Activated naive CD8-positive, alpha-beta T cell treated with anti-CD3 and anti-CD28 coated beads for 36 hours (primary cell): ENCODE measurements around the gene BLVRB. TPM values are rescaled to one million over a fixed set of nuclear protein-coding genes. Genes with fewer than 3 reads are reported as not detected.
"Not testable (repeated sequence)": the region's sequence is repeated elsewhere in the genome, so short reads cannot be mapped to it uniquely, and the experiment has no call there.

Experiments used
- DNase-seq: peaks from one replicate; pipeline ENCODE4 v3.0.0; 2021
- H3K27ac Mint-ChIP-seq: one replicate; pipeline ENCODE4 v1.8.0; 2022; ENCODE audit warnings: mild to moderate bottlenecking, moderate library complexity, mixed read lengths
- H3K27me3 Mint-ChIP-seq: one replicate; pipeline ENCODE4 v1.8.0; 2022; ENCODE audit warnings: mild to moderate bottlenecking, mixed read lengths
- H3K36me3 Mint-ChIP-seq: one replicate; pipeline ENCODE4 v1.8.0; 2021; ENCODE audit warnings: mild to moderate bottlenecking, mixed read lengths
- H3K4me1 Mint-ChIP-seq: one replicate; pipeline ENCODE4 v1.8.0; 2021; ENCODE audit warnings: mixed read lengths
- H3K4me3 Mint-ChIP-seq: one replicate; pipeline ENCODE4 v1.8.0; 2022; ENCODE audit warnings: mild to moderate bottlenecking, moderate library complexity, mixed read lengths
- H3K9me3 Mint-ChIP-seq: one replicate; pipeline ENCODE4 v1.8.0; 2022; ENCODE audit warnings: mixed read lengths
- total RNA-seq, 2 experiments: library from RNA; stranded (reverse); gene quantifications; one replicate each; pipeline ENCODE4 v1.2.3, GENCODE V29; 2021

BLVRB gene
- total RNA-seq, 2 experiments from 2014 or later: 15.1 to 15.2 TPM

DNA sequence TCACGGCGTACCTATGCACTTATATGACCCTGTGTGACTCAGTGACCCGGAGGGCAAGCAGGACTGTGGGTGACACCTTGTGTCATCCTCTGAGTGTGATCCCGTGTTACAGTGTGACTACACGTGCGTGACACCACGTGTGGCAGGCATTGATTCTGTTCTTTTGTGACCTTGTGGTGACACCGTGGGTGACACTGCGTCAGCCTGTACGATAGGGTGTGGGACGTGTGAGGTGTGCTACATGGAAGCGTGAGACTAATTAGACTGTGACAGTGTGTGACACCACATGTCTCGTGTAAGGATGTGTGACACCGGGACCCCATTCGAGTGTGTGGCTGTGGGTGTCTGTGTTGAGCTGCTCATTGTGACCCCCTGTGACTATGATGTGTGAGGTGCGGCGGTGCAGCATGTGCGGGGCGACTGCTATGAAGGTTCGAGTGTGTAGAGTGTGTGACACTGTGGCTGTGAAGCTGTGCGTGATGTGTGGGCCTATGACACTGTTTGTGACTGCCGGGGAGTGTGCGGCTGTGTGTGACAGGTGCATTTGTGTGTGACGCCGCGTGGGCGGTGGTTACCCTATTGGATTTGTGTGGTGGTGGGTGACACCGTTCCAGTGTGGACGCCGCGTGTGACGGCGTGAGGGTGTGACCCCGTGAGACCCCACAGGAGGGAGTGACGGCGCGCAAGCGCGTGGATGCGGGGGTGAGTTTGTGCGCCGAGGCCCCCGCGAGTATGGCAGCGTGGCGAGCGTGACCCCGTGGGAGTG, 857 bp upstream of the BLVRB start:
- Mint-ChIP-seq H3K27ac (peak overlapping the region; percentile 83), H3K4me3 (peak overlapping the region; percentile 83), H3K4me1 (peaks cover 20% of the 10 kb centered on the region), H3K27me3 (peaks cover 10% of the 10 kb centered on the region), H3K9me3 (no peaks in the 10 kb centered on the region), H3K36me3 (no peaks in the 10 kb centered on the region)
- DNase-seq: peak; percentile 74

- H3K36me3 Mint-ChIP-seq: no peaks in the 10 kb centered on the region
Observed at GRCh38 chr19:40465025-40465556, 454 bp downstream of the BLVRB start.

DNA sequence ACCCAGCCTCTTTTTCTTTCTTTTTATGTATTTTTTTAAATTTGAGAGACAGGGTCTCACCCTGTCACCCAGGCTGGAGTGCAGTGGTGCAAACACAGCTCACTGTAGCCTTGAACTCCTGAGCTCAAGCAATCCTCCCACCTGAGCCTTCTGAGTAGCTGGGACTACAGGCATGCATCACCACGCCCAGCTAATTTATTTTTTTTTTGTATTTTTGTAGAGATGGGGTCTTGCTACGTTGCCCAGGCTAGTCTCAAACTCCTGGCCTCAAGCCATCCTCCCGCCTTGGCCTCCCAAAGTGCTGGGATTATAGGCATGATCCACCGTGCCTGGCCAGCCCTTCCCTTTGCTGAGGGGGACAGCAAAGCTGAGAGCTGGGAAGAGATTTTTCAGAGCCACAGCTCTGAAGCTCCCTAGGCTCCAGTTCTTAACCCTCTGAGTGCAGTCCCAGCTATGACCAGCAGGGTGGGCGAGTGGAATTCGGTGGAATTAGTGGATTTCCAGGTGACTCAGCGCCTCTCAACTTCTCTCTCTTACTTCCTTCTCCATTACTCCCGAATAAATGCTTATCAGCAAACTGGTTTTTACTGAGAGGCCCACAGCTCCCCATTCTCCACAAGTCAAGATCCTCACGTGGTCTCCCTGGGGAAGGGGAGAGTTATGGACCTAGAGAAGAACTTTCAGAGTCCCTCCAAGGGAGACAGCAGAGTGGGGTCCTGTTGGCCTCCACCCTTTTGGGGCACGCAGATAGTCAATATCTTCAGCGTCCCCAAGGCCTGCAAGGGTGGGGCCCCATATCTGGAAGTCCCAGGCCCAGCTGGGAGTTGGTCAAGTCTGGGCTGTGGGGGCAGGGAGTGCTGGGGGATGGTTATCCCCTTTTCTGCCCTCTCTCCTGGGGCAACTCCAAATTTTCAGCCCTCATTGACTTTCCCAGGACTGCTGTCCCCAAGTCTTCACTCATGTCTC, 1.2 kb downstream of the BLVRB start:
- H3K36me3 Mint-ChIP-seq: no peaks in the 10 kb centered on the region
- peak; percentile 68 for DNase-seq
- H3K27ac Mint-ChIP-seq: no peak overlapping the region
- no peaks in the 10 kb centered on the region for H3K9me3 Mint-ChIP-seq
- peak overlapping the region; percentile 83 for H3K4me3 Mint-ChIP-seq
- H3K27me3 Mint-ChIP-seq: peaks cover 10% of the 10 kb centered on the region
- peaks cover 20% of the 10 kb centered on the region for H3K4me1 Mint-ChIP-seq

More at GRCh38 chr19:40465025-40465556, 454 bp downstream of the BLVRB start:
- H3K4me1 Mint-ChIP-seq: peaks cover 20% of the 10 kb centered on the region
- H3K27me3 Mint-ChIP-seq: peaks cover 10% of the 10 kb centered on the region
- H3K4me3 Mint-ChIP-seq: peak overlapping the region; percentile 83
- no peaks in the 10 kb centered on the region for H3K9me3 Mint-ChIP-seq
- DNase-seq: no peak
- H3K27ac Mint-ChIP-seq: peak overlapping the region; percentile 74

GRCh38 chr19:40463587-40464037, 1.9 kb downstream of the BLVRB start:
- not testable (repeated sequence) for H3K27ac Mint-ChIP-seq, DNase-seq, H3K36me3 Mint-ChIP-seq, H3K9me3 Mint-ChIP-seq, H3K4me3 Mint-ChIP-seq
- peaks cover 20% of the 10 kb centered on the region for H3K4me1 Mint-ChIP-seq
- H3K27me3 Mint-ChIP-seq: peaks cover 10% of the 10 kb centered on the region

DNA sequence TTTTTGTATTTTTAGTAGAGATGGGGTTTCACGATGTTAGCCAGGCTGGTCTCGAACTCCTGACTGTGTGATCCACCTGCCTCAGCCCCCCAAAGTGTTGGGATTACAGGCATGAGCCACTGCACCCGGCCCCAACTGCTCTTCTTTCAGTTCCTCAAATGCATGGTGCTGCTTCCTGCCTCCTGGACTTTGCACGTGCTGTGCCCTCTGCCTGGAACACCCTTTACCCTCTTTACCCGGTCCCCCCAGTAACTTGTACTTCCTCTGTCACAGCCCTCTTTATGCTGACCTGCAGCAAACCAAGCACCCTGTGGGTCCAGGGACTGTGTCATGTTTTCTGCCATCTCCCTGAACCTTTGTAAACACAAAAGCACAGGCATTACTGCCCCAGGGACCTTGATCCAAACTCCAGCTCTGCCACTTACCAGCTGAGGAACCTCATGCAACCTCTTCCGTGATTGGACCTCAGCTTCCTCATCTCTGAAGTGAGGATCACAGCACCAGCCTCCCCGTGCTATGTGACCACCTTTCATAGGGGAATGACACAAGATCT, 3.8 kb downstream of the BLVRB start:
- Mint-ChIP-seq H3K4me3 (no peak overlapping the region), H3K27ac (no peak overlapping the region), H3K4me1 (peaks cover 20% of the 10 kb centered on the region), H3K9me3 (no peaks in the 10 kb centered on the region), H3K27me3 (peaks cover 6% of the 10 kb centered on the region), H3K36me3 (no peaks in the 10 kb centered on the region)
- no peak for DNase-seq

DNA sequence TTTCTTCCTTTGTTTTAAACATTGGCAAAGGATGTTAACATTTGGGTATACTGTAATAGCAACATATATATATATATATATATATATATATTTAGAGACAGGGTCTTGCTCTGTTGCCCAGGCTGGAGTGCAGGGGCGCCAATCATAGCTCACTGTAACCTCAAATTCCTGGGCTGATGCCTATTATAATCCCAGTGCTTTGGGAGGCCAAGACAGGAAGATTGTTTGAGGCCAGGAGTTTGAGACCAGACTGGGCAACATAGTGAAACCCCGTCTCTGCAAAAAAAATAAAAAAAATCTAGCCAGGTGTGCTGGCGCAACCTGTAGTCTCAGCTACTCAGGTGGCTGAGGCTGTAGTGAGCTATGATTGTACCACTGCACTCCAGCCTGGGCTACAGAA, 5.4 kb downstream of the BLVRB start:
- Mint-ChIP-seq H3K4me1 (peaks cover 9% of the 10 kb centered on the region), H3K36me3 (no peaks in the 10 kb centered on the region), H3K4me3 (no peak overlapping the region), H3K27ac (no peak overlapping the region), H3K9me3 (no peaks in the 10 kb centered on the region), H3K27me3 (no peaks in the 10 kb centered on the region)
- no peak for DNase-seq

DNA sequence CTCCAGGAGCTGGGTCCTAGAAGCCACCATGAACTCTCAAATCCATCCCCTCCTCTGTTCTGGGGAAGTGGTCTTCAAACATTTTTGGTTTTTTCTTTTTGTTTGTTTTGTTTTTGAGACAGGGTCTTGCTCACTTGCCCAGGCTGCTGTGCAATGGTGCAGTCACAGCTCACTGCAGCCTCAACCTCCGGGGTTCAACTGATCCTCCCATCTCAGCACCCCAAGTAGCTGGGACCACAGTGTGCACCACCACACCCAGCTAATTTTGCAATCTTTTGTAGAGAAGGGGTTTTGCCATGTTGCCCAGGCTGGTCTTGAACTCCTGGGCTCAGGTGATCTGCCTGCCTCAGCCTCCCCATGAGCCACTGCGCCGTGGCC, 7.0 kb downstream of the BLVRB start:
- Mint-ChIP-seq H3K27ac (no peak overlapping the region), H3K9me3 (no peaks in the 10 kb centered on the region), H3K4me1 (no peaks in the 10 kb centered on the region), H3K36me3 (no peaks in the 10 kb centered on the region), H3K27me3 (no peaks in the 10 kb centered on the region), H3K4me3 (no peak overlapping the region)
- no peak for DNase-seq

GRCh38 chr19:40457953-40458596, 7.5 kb downstream of the BLVRB start:
- Mint-ChIP-seq H3K4me3 (no peak overlapping the region), H3K27me3 (no peaks in the 10 kb centered on the region), H3K9me3 (no peaks in the 10 kb centered on the region), H3K4me1 (no peaks in the 10 kb centered on the region), H3K36me3 (no peaks in the 10 kb centered on the region), H3K27ac (no peak overlapping the region)
- no peak for DNase-seq

DNA sequence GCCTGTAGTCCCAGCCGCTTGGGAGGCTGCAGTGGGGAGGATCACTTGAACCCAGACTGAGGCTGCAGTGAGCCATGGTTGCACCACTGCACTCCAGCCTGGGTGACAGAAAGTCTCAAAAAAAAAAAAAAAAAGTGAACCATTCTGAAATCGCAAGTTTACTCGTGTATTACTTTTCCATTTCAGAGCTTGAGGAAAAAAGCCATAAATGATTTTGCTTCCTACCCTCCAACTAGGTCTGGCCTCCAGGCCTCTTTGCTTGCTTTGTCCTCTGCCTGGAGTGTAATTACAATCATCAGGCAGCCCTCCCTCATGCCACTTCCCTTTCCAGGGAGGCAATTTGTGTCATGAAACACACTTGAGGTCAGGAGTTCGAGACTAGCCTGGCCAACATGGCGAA, 8.5 kb downstream of the BLVRB start:
- no peaks in the 10 kb centered on the region for H3K27me3 Mint-ChIP-seq
- no peak for DNase-seq
- H3K4me3 Mint-ChIP-seq: no peak overlapping the region
- no peak overlapping the region for H3K27ac Mint-ChIP-seq
- H3K36me3 Mint-ChIP-seq: no peaks in the 10 kb centered on the region
- no peaks in the 10 kb centered on the region for H3K4me1 Mint-ChIP-seq
- H3K9me3 Mint-ChIP-seq: no peaks in the 10 kb centered on the region

DNA sequence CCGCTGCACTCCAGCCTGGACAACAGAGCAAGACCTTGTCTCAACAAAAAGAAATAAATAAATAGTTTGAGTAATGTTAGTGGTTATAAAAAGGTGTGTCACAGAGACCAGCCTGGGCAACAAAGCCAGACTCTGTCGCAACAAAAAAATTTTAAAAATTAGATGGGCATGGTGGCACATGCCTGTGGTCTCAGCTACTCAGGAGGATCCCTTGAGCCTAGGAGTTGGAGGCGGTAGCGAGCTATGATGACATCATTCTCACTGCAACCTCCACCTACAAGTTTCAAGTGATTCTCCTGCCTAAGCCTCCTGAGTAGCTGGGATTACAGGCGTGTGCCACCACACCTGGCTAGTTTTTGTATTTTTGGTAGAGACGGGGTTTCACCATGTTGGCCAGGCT, 11.6 kb downstream of the BLVRB start:
- H3K27ac Mint-ChIP-seq, H3K4me1 Mint-ChIP-seq, H3K4me3 Mint-ChIP-seq, DNase-seq, H3K9me3 Mint-ChIP-seq, H3K36me3 Mint-ChIP-seq, H3K27me3 Mint-ChIP-seq: not testable (repeated sequence)

DNA sequence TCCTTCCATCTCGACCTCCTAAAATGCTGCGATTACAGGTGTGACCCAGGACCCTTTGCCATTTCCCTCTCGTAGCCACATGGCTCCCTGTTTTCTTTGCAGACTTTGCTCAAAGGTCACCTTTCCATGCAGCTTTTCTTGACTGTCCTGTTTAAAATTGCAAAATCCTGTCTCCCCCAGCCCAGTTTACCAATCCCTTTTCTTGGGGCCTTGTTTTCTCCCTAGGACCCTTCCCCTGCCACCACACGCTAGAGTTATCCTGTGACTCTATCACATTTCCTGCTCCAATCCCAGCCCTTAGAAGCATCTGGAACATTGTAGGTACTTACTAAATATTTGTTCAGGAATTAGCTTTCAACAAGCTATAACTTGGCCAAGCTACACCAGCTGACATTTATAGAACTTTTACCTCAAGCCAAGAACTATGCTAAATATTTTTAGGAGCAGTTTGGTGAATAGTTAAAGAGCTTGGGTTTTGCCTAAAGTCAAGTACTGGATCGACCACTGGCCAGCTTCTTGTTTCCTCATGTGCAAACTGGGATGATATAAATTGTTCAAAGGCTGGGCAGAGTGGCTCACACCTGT, 12.3 kb downstream of the BLVRB start:
- H3K4me1 Mint-ChIP-seq: no peaks in the 10 kb centered on the region
- DNase-seq: no peak
- no peak overlapping the region for H3K4me3 Mint-ChIP-seq
- no peaks in the 10 kb centered on the region for H3K36me3 Mint-ChIP-seq
- no peaks in the 10 kb centered on the region for H3K9me3 Mint-ChIP-seq
- H3K27ac Mint-ChIP-seq: no peak overlapping the region
- no peaks in the 10 kb centered on the region for H3K27me3 Mint-ChIP-seq

- Mint-ChIP-seq H3K4me3 (no peak overlapping the region), H3K9me3 (no peaks in the 10 kb centered on the region), H3K4me1 (no peaks in the 10 kb centered on the region), H3K27me3 (no peaks in the 10 kb centered on the region), H3K36me3 (no peaks in the 10 kb centered on the region), H3K27ac (no peak overlapping the region)
- no peak for DNase-seq
Observed at GRCh38 chr19:40452016-40452415, 13.5 kb downstream of the BLVRB start.

DNA sequence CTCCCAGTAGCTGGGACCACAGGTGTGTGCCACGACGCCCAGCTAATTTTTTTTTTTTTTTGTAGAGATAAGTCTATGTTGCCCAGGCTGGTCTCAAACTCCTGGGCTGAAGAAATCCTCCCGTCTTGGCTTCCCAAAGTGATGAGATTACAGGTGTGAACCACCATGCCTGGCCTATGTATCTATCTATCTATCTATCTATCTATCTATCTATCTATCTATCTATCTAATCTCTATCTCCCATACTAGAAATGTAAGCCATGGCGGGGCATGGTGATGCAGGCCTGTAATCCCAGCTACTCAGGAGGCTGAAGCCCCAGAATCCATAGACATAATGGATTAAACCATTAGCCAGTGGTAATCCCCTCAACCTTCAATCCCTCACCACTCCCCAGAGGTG, 14.9 kb downstream of the BLVRB start:
- H3K9me3 Mint-ChIP-seq: no peaks in the 10 kb centered on the region
- H3K4me3 Mint-ChIP-seq: no peak overlapping the region
- H3K4me1 Mint-ChIP-seq: no peaks in the 10 kb centered on the region
- H3K27me3 Mint-ChIP-seq: no peaks in the 10 kb centered on the region
- no peak for DNase-seq
- no peaks in the 10 kb centered on the region for H3K36me3 Mint-ChIP-seq
- no peak overlapping the region for H3K27ac Mint-ChIP-seq

- H3K27ac Mint-ChIP-seq: no peak overlapping the region
- H3K4me3 Mint-ChIP-seq: no peak overlapping the region
- no peaks in the 10 kb centered on the region for H3K9me3 Mint-ChIP-seq
- no peak for DNase-seq
- no peaks in the 10 kb centered on the region for H3K27me3 Mint-ChIP-seq
- H3K4me1 Mint-ChIP-seq: peaks cover 3% of the 10 kb centered on the region
- no peaks in the 10 kb centered on the region for H3K36me3 Mint-ChIP-seq
Observed at GRCh38 chr19:40449506-40449905, 16.0 kb downstream of the BLVRB start.
